ENCODE results near the gene SYPL2.
"Not testable (repeated sequence)": the region's sequence is repeated elsewhere in the genome, so short reads cannot be mapped to it uniquely, and the experiment has no call there.

The SYPL2 gene

GRCh38 chr1:109466452-109467300 lies at the start of gene SYPL2:
SYPL2 (plus strand) TSS chr1:109466546; CDS start chr1:109466844, 298 bp downstream.
- peak within 1 kb of the TSS; percentile 57 for H3K4me3 ChIP-seq (ENCODE audit: low read depth, low read length)

GRCh38 chr1:109423498-109423897 lies 42.8 kb upstream of the SYPL2 start:
- no peak overlapping the region for H3K4me3 ChIP-seq (ENCODE audit: low read depth, low read length)

GRCh38 chr1:109425391-109426280 lies 40.7 kb upstream of the SYPL2 start:
- H3K4me3 ChIP-seq (ENCODE audit: low read depth, low read length): peak overlapping the region; percentile 87

- peak within 1 kb of the TSS; percentile 87 for H3K4me3 ChIP-seq (ENCODE audit: low read depth, low read length)
These were observed 39.8 kb upstream of the SYPL2 start, which contains the start of gene PSMA5 for GRCh38 chr1:109426281-109427170. PSMA5 (minus strand) TSS chr1:109426448; CDS start chr1:109426330, 118 bp downstream.

- H3K4me3 ChIP-seq (ENCODE audit: low read depth, low read length): peak overlapping the region; percentile 87
These were observed 39.2 kb upstream of the SYPL2 start for GRCh38 chr1:109427171-109427467.

GRCh38 chr1:109432336-109432735 lies 34.0 kb upstream of the SYPL2 start:
- no peak overlapping the region for H3K4me3 ChIP-seq (ENCODE audit: low read depth, low read length)

GRCh38 chr1:109433322-109433721 lies 33.0 kb upstream of the SYPL2 start:
- H3K4me3 ChIP-seq (ENCODE audit: low read depth, low read length): no peak overlapping the region

GRCh38 chr1:109434484-109434883 lies 31.9 kb upstream of the SYPL2 start:
- H3K4me3 ChIP-seq (ENCODE audit: low read depth, low read length): no peak overlapping the region

- H3K4me3 ChIP-seq (ENCODE audit: low read depth, low read length): no peak overlapping the region
These were observed 27.5 kb upstream of the SYPL2 start for GRCh38 chr1:109438798-109439297.

- H3K4me3 ChIP-seq (ENCODE audit: low read depth, low read length): no peak overlapping the region
These were observed 25.3 kb upstream of the SYPL2 start for GRCh38 chr1:109441069-109441468.

GRCh38 chr1:109443476-109443875 lies 22.9 kb upstream of the SYPL2 start:
- no peak overlapping the region for H3K4me3 ChIP-seq (ENCODE audit: low read depth, low read length)

GRCh38 chr1:109444346-109444745 lies 22.0 kb upstream of the SYPL2 start:
- no peak overlapping the region for H3K4me3 ChIP-seq (ENCODE audit: low read depth, low read length)

- H3K4me3 ChIP-seq (ENCODE audit: low read depth, low read length): not testable (repeated sequence)
These were observed 20.2 kb upstream of the SYPL2 start for GRCh38 chr1:109445949-109446695.

- H3K4me3 ChIP-seq (ENCODE audit: low read depth, low read length): no peak overlapping the region
These were observed 18.8 kb upstream of the SYPL2 start for GRCh38 chr1:109447524-109447923.

- H3K4me3 ChIP-seq (ENCODE audit: low read depth, low read length): no peak overlapping the region
These were observed 11.7 kb upstream of the SYPL2 start for GRCh38 chr1:109454497-109455133.

GRCh38 chr1:109457819-109458218 lies 8.5 kb upstream of the SYPL2 start:
- no peak overlapping the region for H3K4me3 ChIP-seq (ENCODE audit: low read depth, low read length)

GRCh38 chr1:109466125-109466451 lies 258 bp upstream of the SYPL2 start:
- peak overlapping the region; percentile 57 for H3K4me3 ChIP-seq (ENCODE audit: low read depth, low read length)

GRCh38 chr1:109467301-109467777 lies 993 bp downstream of the SYPL2 start:
- peak overlapping the region; percentile 21 for H3K4me3 ChIP-seq (ENCODE audit: low read depth, low read length)

GRCh38 chr1:109468061-109468460 lies 1.7 kb downstream of the SYPL2 start:
- H3K4me3 ChIP-seq (ENCODE audit: low read depth, low read length): no peak overlapping the region
